OCI-LY3 (cell line): ENCODE measurements around the gene MKRN1.
"Not testable (repeated sequence)": the region's sequence is repeated elsewhere in the genome, so short reads cannot be mapped to it uniquely, and the experiment has no call there.

Experiments used
- CTCF ChIP-seq: fragments of 200-600, 300-600 bp; sonication (generic); IDR thresholded peaks from 2 replicates; pipeline ENCODE4 v1.5.1; 2014; ENCODE audit warnings: antibody characterized with exemption, low read length, low read depth
- EZH2phosphoT487 ChIP-seq: fragments of 200-600 bp; shearing (Covaris generic); IDR thresholded peaks from 2 replicates; pipeline ENCODE4 v1.6.1; 2018; ENCODE audit warnings: antibody characterized with exemption, mixed run types, low read depth

DNA sequence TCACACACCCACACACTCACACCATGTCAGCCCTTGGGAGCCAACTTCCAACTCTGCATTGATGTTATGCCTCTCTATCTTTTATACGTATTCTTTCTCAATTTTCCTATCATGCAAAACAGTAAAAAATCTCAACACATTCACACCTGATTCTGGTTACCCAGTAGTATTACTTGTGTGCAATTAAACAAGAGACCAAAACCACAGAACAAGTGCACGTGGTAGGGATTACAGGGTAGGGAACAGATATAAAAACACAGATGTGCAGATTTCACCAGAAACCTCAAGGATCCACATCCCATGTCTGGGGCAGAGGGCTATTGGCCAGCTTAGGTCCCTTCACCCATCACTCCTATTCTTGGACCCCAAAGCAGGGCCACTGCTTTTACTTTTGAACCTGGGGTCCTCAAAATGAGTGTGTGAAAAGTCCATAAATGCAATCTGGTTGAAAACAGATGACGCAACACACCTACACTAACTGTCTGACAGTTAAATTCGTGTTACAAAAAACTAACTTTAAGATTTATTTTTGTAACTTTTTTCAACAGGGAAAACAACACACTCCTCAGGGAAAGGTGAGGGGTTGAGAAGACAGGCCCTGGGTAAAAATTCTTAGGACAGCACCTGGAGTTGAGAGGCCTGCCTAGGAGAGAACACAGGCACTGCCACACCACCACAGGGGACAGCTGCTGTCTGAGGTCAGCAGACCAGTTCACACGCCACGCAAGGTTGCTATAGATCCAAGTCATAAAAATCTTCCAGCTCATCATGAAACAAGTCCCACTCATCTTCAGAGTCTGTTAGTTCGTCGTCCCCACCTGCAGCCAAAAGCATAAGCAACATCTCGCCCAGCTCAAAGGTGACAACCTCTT lies 25.3 kb downstream of the MKRN1 start:
- not testable (repeated sequence) for TF ChIP-seq CTCF, EZH2phosphoT487
